ENCODE data around the gene SH3D19.

DNA sequence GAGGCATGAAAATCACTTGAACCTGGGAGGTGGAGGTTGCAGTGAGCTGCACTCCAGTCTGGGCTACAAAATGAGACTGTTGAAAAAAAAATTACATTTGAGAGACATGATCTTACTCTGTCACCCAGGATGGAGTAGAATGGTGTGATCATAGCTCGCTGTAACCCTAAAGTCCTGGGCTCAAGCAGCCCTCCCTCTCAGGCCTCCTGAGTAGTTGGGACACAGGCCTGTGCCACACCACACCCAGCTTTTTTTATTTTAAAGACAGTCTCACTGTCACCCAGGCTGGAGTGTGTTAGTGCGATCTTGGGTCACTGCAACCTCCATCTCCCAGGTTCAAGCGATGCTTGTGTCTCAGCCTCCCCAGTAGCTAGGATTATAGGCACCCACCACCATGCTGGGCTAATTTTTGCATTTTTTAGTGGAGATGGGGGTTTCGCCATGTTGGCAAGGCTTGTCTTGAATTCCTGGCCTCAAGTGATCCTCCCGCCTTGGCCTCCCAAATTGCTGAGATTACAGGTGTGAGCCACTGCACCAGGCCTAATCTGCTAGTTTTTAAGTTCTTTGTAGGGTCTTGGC lies 219.9 kb downstream of the SH3D19 start:
- TF ChIP-seq, protein P1, sequence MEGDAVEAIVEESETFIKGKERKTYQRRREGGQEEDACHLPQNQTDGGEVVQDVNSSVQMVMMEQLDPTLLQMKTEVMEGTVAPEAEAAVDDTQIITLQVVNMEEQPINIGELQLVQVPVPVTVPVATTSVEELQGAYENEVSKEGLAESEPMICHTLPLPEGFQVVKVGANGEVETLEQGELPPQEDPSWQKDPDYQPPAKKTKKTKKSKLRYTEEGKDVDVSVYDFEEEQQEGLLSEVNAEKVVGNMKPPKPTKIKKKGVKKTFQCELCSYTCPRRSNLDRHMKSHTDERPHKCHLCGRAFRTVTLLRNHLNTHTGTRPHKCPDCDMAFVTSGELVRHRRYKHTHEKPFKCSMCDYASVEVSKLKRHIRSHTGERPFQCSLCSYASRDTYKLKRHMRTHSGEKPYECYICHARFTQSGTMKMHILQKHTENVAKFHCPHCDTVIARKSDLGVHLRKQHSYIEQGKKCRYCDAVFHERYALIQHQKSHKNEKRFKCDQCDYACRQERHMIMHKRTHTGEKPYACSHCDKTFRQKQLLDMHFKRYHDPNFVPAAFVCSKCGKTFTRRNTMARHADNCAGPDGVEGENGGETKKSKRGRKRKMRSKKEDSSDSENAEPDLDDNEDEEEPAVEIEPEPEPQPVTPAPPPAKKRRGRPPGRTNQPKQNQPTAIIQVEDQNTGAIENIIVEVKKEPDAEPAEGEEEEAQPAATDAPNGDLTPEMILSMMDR (IDR thresholded peaks at IDR 0.05): no peak
- TF ChIP-seq EP300 (IDR thresholded peaks at IDR 0.05): no peak
- no peak for TF ChIP-seq POLR2AphosphoS5 (IDR thresholded peaks at IDR 0.05)
- no peak for TF ChIP-seq POLR2A (IDR thresholded peaks at IDR 0.05)
